ENCODE data around the gene YIPF4.

GRCh38 chr2:32260376-32260775 lies 17.3 kb upstream of the YIPF4 start:
- TF ChIP-seq CTCF (optimal IDR thresholded peaks at IDR 0.05 in 1 of 3, IDR thresholded peaks at IDR 0.05 in 1 of 3, conservative IDR thresholded peaks at IDR 0.05 in 1 of 3; ENCODE audit: extremely low read depth in 1 of 3, insufficient read depth in 2 of 3, low read length in 3 of 3) = no peak
- no peak for TF ChIP-seq EZH2 (IDR thresholded peaks at IDR 0.05; ENCODE audit: low read length)

Measured in keratinocyte (primary cell).